ENCODE results near the gene A4GALT. TPM values are rescaled to one million over a fixed set of nuclear protein-coding genes. Genes with fewer than 3 reads are reported as not detected.
A peak's percentile ranks its signal among the peaks of the same experiment; 100 is the strongest.
"Not testable (repeated sequence)": the region's sequence is repeated elsewhere in the genome, so short reads cannot be mapped to it uniquely, and the experiment has no call there.

Gene A4GALT
- total RNA-seq, 1 donor from 2014 or later: not detected

DNA sequence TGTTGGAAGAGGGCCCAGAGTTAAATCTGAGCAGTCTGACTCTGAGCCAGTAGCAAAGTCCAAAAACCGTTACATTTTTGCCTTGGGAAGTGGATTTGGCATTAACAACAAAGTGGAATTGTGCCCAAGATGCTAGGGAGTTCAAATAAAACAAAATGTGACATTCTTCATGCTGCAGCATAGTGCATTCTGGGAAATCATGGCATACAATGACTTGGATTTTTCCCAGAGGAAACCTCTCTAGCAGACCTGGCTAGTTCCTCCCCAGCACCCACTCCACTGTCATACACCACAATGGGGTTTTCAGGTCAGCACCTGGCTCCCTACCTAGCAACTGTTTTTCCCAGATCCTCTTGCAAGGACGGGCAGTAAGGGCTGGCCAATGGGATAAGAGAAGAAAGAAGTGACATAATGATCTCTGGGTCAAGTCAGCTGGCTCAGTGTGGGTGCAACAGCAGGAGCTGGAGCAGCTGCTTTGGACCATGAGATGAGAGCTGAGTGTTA, 46.7 kb downstream of the A4GALT start:
- Mint-ChIP-seq H3K9me3 (peaks cover 10% of the 10 kb centered on the region), H3K4me3 (no peak overlapping the region), H3K36me3 (ENCODE audit: low read depth) (no peaks in the 10 kb centered on the region), H3K4me1 (peaks cover 11% of the 10 kb centered on the region), H3K27me3 (peaks cover 2% of the 10 kb centered on the region), H3K27ac (no peak overlapping the region)
- DNase-seq: no peak
- intact Hi-C loops (cut with micrococcal nuclease): no loop called here

DNA sequence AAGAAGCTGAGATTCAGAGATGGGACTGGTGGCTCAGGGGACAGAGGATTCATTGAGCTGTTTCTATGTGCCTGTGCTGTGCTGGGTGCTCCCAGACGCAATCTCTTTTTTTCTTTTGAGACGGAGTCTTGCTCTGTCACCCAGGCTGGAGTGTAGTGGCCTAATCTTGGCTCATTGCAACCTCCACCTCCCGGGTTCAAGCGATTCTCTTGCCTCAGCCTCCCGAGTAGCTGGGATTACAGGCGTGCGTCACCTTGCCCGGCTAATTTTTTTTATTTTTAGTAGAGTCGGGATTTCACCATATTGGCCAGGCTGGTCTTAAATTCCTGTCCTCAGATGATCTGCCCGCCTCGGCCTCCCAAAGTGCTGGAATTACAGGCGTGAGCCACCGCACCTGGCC, 47.6 kb downstream of the A4GALT start:
- H3K27ac Mint-ChIP-seq: not testable (repeated sequence)

DNA sequence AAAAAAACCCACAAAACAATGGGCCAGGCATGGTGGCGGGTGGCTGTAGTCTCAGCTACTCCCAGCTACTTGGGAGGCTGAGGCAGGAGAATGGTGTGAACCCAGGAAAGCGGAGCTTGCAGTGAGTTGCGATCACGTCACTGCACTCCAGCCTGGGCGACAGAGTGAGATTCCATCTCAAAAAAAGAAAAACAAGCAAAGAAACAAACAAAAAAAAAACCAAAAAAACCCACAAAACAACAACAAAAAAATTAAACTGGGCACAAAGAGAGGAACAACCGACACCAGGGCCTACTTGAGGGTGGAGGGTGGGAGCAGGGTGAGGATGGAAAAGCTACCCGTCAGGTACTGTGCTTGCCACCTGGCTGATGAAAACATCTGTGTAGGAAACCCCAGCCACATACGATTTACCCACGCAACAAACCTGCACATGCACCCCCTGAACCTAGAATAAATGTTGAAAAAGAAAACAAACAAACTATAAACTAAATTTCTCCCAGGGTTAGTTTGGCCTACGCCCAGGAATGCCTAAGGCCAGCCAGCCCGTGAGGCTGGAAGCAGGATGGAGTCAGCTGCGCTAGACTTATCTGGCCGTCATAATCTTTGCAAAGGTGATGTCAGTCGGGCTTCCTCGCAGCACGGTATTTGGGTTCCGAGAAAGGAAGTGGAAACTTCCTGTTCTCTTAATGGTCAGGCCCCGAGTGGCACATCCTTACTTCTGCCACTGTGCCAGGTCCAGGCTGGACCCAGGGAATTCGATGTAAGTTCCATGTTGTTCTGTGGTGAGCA, 49.6 kb downstream of the A4GALT start:
- H3K27ac Mint-ChIP-seq: no peak overlapping the region
- H3K36me3 Mint-ChIP-seq (ENCODE audit: low read depth): no peaks in the 10 kb centered on the region
- peaks cover 11% of the 10 kb centered on the region for H3K4me1 Mint-ChIP-seq
- no peak for DNase-seq
- H3K9me3 Mint-ChIP-seq: no peaks in the 10 kb centered on the region
- intact Hi-C loops (cut with micrococcal nuclease): no loop called here
- H3K4me3 Mint-ChIP-seq: peak overlapping the region; percentile 26
- H3K27me3 Mint-ChIP-seq: no peaks in the 10 kb centered on the region

More for the DNA sequence above, 47.6 kb downstream of the A4GALT start:
- H3K36me3 Mint-ChIP-seq (ENCODE audit: low read depth); H3K9me3 Mint-ChIP-seq; H3K4me3 Mint-ChIP-seq; H3K27me3 Mint-ChIP-seq; DNase-seq; intact Hi-C loops (cut with micrococcal nuclease): not testable (repeated sequence)
- peaks cover 11% of the 10 kb centered on the region for H3K4me1 Mint-ChIP-seq

DNA sequence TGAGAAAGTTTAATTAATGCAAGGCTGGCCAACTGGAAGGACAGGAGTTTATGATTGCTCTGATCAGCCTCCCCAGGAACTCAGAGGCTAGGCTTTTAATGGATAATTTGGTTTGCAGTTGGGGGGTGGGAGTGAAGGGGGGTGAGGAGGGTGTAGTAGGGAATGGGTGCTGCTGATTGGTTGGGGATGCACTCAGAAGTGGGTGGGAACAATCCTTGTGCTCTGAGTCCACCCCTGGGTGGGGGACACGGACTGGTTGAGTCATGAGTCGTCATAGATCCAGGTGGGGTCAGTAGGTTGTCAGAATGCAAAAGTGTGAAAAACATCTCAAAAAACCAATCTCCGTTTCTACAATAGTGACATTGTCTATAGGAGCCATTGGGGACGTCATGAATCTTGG, 50.6 kb downstream of the A4GALT start:
- no peaks in the 10 kb centered on the region for H3K9me3 Mint-ChIP-seq
- peaks cover 6% of the 10 kb centered on the region for H3K27me3 Mint-ChIP-seq
- H3K4me3 Mint-ChIP-seq: no peak overlapping the region
- H3K4me1 Mint-ChIP-seq: peaks cover 11% of the 10 kb centered on the region
- no peaks in the 10 kb centered on the region for H3K36me3 Mint-ChIP-seq (ENCODE audit: low read depth)
- intact Hi-C loops (cut with micrococcal nuclease): no loop called here
- peak overlapping the region; percentile 54 for H3K27ac Mint-ChIP-seq
- no peak for DNase-seq

DNA sequence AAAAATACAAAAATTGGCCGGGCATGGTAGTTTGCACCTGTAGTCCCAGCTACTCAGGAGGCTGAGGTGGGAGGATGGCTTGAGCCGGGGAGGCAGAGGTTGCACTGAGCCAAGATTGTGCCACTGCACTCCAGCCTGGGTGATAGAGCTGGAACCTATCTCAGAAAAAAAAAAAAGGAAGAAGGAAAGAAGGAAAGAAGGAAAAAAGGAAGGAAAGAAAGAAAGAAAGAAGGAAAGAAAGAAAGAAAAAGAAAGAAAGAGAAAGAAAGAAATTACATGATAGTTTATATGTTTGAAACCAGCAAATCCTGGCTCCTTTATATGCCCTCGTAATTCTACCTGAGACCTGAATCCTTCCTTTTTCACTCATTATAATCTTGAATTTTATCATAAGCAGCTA, 54.3 kb downstream of the A4GALT start:
- H3K36me3 Mint-ChIP-seq (ENCODE audit: low read depth); intact Hi-C loops (cut with micrococcal nuclease); DNase-seq; H3K27ac Mint-ChIP-seq; H3K9me3 Mint-ChIP-seq; H3K4me3 Mint-ChIP-seq; H3K4me1 Mint-ChIP-seq: not testable (repeated sequence)
- H3K27me3 Mint-ChIP-seq: peaks cover 13% of the 10 kb centered on the region

DNA sequence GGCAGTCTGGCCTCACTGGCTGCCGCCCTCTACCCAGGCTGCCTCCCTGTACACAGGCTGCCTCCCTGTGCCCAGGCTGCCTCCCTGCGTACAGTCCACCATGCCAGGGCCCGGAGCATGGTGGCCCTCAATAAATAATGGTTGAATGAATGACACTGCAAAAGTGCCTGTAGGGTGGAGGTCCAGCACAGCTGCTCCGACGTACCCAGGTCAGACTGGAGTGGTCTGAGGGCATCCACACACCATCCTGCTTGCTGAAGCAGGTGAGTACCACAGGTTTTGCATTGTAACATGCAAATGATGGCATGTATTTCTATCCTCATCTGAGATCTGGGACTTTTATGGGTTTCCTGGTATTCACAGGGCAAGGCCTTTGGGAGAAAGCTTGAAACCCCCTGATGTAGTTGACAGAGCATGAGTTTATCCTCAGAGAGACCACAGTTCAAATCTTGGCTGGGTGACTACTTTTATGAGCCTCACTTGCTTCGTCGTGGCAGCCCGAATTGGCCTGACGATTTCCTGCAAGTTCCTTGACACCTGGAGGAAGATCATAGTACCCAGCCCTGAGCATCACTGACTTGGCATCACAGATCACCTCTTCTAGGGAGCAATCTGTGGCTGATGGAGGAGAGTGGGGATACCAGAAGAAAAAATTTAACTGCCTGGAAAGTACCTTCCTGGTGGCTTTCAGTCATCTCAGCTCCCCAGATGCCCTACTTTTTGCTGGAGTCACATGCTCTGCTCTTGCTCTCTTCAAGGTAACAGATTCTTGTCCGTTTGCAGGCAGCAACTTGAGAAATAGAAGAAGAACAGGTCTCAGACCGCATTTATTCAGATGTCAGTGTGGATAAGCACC, 55.5 kb downstream of the A4GALT start:
- Mint-ChIP-seq H3K27me3 (peaks cover 13% of the 10 kb centered on the region), H3K4me1 (peaks cover 2% of the 10 kb centered on the region), H3K27ac (no peak overlapping the region), H3K9me3 (no peaks in the 10 kb centered on the region), H3K4me3 (no peak overlapping the region), H3K36me3 (ENCODE audit: low read depth) (no peaks in the 10 kb centered on the region)
- DNase-seq: no peak
- intact Hi-C loops (cut with micrococcal nuclease): no loop called here

DNA sequence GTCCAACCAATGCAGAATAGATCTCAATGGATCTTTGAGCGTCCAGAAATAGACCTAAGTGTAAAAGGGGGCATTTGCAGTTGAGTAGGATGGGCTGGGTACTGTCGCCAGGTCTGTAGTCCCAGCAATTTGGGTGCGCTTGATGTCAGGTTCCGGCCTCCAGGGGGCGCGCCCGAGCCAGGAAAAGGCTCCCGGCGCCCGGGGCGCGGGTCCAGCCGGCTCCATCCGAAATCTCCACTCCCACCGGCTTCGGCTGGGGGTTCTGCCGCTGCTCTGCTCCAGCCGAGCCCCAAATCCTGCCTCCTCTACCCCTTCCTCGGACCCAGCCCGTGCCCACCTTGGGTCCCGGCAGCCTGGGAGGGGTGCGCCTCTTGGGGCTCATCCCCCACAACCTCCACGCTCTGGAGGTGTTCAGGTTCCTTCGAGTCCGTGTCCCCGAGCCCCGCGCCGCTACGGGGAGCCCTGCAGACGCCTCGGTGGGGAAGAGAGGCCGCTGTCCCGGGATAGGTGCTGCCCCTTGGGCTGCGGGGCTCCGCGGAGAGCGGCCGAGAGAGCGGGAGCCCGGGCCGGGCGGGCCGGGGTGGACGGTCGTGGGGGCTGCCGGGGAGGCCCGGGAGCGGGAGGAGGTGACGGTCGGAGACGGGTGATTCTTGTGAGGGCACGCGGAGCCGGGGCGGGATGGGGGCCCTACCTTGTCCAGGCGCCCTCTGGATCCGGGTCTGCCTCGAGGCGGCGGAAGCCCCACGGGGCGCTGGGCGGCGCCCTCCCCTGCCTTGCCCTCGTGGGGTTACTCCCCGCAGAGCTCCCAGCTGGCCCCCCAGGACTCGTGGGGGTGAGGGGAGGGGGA, 58.5 kb downstream of the A4GALT start:
- Mint-ChIP-seq H3K4me3 (peak overlapping the region; percentile 79), H3K27ac (no peak overlapping the region), H3K9me3 (no peaks in the 10 kb centered on the region), H3K36me3 (ENCODE audit: low read depth) (no peaks in the 10 kb centered on the region), H3K4me1 (no peaks in the 10 kb centered on the region), H3K27me3 (peaks cover 14% of the 10 kb centered on the region)
- peak; percentile 95 for DNase-seq
- intact Hi-C loops (cut with micrococcal nuclease): loop anchor here (1.0 kb wide), 1 partner anchor 427 kb away; the partner anchor contains the start of gene TTLL1

DNA sequence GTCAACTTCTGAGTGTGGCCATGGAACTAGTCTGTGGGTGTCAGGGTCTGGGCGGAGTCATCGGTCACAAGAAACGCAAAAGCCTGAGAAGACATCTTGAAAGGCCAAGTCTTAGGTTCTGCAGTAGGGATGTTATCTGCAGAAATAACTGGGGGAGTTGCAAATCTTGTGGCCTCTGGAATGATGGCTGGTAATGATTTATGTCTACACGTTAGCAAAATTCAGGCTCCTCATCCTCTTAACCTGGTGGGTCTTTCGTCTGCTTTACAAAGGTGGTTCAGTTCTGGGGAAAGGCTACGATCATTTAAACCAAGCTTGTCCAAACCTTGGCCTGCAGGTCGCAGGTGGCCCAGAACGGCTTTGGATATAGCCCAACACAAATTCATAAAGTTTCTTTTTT, 64.1 kb downstream of the A4GALT start:
- no peak overlapping the region for H3K27ac Mint-ChIP-seq
- intact Hi-C loops (cut with micrococcal nuclease): loop anchor here (10.0 kb wide), 1 partner anchor 188 kb away; no protein-coding TSS in a partner anchor
- no peaks in the 10 kb centered on the region for H3K4me1 Mint-ChIP-seq

DNA sequence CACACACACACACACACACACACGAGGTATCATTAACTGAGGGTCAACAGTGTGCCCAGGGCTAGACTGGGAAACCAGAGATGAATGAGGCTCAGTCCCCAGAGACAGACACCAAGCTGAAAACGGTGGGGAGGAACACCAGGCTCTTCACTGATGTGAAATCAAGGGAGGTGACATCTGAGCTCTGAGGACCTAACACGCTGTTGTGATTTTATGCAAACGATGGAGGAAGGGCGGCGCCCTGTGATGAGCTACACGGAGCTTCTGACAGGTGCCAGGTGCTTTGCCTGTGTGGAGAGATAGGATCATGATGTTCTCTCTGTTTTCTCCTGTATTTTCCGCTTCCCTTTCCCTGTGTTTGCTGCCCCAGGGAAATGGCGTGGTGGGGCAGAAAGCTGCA, 65.0 kb downstream of the A4GALT start:
- H3K27ac Mint-ChIP-seq: no peak overlapping the region
- H3K4me3 Mint-ChIP-seq: no peak overlapping the region
- intact Hi-C loops (cut with micrococcal nuclease): loop anchor here (10.0 kb wide), 1 partner anchor 189 kb away; no protein-coding TSS in a partner anchor
- DNase-seq: no peak
- no peaks in the 10 kb centered on the region for H3K9me3 Mint-ChIP-seq
- H3K36me3 Mint-ChIP-seq (ENCODE audit: low read depth): no peaks in the 10 kb centered on the region
- no peaks in the 10 kb centered on the region for H3K4me1 Mint-ChIP-seq
- H3K27me3 Mint-ChIP-seq: peaks cover 6% of the 10 kb centered on the region

More for the DNA sequence above, 64.1 kb downstream of the A4GALT start:
- Mint-ChIP-seq H3K4me3 (no peak overlapping the region), H3K27me3 (peaks cover 3% of the 10 kb centered on the region), H3K36me3 (ENCODE audit: low read depth) (no peaks in the 10 kb centered on the region), H3K9me3 (no peaks in the 10 kb centered on the region)
- DNase-seq: no peak

DNA sequence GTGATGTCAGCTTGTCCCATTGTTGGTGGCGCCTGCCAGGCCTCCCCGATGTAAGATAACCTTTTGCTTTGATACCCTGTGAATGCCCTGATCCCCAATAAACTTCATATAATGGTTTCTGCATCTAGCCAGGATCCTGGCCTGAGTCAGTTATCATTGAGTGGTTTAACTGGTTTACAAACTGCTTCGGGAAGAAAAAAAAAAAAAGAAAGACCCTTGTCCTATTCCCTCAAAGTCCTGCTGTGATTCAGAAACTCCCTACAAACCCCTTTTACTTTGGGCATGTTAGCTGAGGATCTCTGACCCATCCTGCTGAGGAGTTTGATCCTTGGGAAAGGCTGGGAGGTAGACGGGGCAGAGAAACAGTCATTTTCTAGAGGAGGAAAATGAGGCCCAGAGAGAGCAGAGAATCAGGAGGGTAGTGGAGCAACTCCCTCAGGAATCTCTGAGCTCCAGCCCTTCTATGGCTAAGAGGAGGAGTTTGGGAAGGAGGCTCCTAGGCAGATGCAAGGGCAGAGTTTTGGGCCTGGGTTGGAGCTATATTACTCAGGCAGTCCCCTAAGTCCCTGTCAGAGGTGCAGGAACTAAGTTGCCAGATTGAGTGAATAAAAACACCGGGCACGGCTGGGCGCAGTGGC, 66.1 kb downstream of the A4GALT start:
- no peak for DNase-seq
- H3K4me3 Mint-ChIP-seq: no peak overlapping the region
- H3K27ac Mint-ChIP-seq: no peak overlapping the region
- H3K27me3 Mint-ChIP-seq: peaks cover 4% of the 10 kb centered on the region
- no peaks in the 10 kb centered on the region for H3K4me1 Mint-ChIP-seq
- no peaks in the 10 kb centered on the region for H3K9me3 Mint-ChIP-seq
- intact Hi-C loops (cut with micrococcal nuclease): loop anchor here (10.0 kb wide), 1 partner anchor 190 kb away; no protein-coding TSS in a partner anchor
- no peaks in the 10 kb centered on the region for H3K36me3 Mint-ChIP-seq (ENCODE audit: low read depth)

DNA sequence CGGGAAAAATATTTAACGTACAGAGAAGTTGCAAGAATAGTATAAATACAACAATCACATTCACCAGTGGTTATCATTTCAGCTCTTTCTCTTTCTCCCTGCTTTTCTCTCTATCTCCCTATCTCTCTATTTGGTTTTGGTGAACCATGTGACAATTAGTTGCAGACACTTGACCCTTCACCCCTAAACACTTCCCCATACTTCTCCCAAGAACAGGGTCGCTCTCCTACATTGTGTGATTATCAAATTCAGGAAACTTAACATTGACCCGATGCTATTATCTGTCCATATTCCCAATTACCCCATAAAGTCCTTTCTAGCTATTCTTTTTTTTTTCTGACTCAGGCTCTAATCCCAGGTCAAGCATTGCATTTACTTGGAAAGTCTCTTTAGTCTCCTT, 66.7 kb downstream of the A4GALT start:
- H3K27ac Mint-ChIP-seq: no peak overlapping the region
- no peak for DNase-seq
- no peaks in the 10 kb centered on the region for H3K9me3 Mint-ChIP-seq
- no peaks in the 10 kb centered on the region for H3K4me1 Mint-ChIP-seq
- no peak overlapping the region for H3K4me3 Mint-ChIP-seq
- intact Hi-C loops (cut with micrococcal nuclease): loop anchor here (10.0 kb wide), 1 partner anchor 191 kb away; no protein-coding TSS in a partner anchor
- peaks cover 4% of the 10 kb centered on the region for H3K27me3 Mint-ChIP-seq
- no peaks in the 10 kb centered on the region for H3K36me3 Mint-ChIP-seq (ENCODE audit: low read depth)

DNA sequence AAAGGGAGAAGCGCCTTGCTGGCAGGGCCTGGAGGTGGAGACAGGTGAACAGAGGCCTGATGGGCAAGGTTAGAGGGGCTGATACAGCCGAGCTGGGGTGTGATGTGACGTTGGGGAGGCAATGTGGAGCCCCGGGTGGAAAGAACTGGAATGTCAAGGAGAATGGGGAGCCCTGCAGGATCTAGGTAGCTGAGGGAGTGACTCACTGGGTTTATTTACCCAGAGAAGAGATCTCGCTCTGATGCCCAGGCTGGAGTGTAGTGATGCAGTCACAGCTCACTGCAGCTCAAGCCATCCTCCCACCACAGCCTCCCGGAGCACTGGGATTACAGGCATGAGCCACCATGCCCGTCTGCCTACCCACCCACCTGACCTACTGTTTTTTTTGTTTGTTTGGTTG, 69.5 kb downstream of the A4GALT start:
- intact Hi-C loops (cut with micrococcal nuclease): loop anchor here (10.0 kb wide), 1 partner anchor 194 kb away; no protein-coding TSS in a partner anchor
- H3K9me3 Mint-ChIP-seq: no peaks in the 10 kb centered on the region
- peaks cover 10% of the 10 kb centered on the region for H3K4me1 Mint-ChIP-seq
- no peak overlapping the region for H3K27ac Mint-ChIP-seq
- H3K27me3 Mint-ChIP-seq: peaks cover 4% of the 10 kb centered on the region
- peak overlapping the region; percentile 2 for H3K4me3 Mint-ChIP-seq
- peaks cover 2% of the 10 kb centered on the region for H3K36me3 Mint-ChIP-seq (ENCODE audit: low read depth)
- no peak for DNase-seq
